ENCODE results near the gene SMIM23.

SMIM23 gene

DNA sequence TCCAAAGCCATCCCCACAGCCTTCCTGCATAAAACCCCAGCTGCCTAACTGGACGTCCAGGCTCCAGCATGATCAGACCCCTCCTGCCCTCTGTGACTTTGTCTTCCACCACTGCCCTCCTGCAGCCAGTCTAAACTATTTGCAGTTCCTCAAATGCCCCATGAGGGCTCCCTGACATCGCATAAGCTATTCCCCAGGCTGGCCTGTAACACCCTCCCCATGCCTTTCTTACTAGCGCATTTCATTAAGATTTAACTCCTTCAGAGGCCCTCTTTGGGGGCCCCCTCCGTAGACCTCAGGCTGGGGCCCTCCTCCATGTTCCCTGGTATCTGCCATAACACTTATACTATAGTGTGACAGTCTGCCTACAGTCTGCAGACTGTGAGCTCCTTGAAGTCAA lies 15.5 kb upstream of the SMIM23 start:
- ChIA-PET CTCF (interaction anchor here (0.7 kb wide), 1 partner anchor 103 kb away, joined by 3 read pairs; no protein-coding TSS in a partner anchor), POLR2A (no interaction called here)
- H3K9me3 ChIP-seq (ENCODE audit: control insufficient read depth, insufficient read depth, low read depth, low read length): no peaks in the 10 kb centered on the region; the same call in 1 of the 2 replicates
- H3K4me1 ChIP-seq (ENCODE audit: control insufficient read depth, insufficient read depth, low read length): no peaks in the 10 kb centered on the region
- H3K36me3 ChIP-seq (ENCODE audit: control insufficient read depth in 2 of 2, insufficient read depth in 1 of 2, low read length in 2 of 2): no peaks in the 10 kb centered on the region
- no peak overlapping the region for H3K27ac ChIP-seq (ENCODE audit: extremely low read depth, low read depth, low read length)
- H3K4me3 ChIP-seq (ENCODE audit: low read depth, low read length): no peak overlapping the region
- TF ChIP-seq GLIS2 (tag by site-specific recombination; IDR thresholded peaks at IDR 0.05) (no peak), ZNF639 (tag by site-specific recombination; IDR thresholded peaks at IDR 0.05) (no peak), ZNF529 (tag by site-specific recombination; IDR thresholded peaks at IDR 0.05; ENCODE audit: insufficient replicate concordance) (no peak), MZF1 (tag by site-specific recombination; IDR thresholded peaks at IDR 0.05; ENCODE audit: borderline replicate concordance) (no peak)
- TF ChIP-seq, protein P1, sequence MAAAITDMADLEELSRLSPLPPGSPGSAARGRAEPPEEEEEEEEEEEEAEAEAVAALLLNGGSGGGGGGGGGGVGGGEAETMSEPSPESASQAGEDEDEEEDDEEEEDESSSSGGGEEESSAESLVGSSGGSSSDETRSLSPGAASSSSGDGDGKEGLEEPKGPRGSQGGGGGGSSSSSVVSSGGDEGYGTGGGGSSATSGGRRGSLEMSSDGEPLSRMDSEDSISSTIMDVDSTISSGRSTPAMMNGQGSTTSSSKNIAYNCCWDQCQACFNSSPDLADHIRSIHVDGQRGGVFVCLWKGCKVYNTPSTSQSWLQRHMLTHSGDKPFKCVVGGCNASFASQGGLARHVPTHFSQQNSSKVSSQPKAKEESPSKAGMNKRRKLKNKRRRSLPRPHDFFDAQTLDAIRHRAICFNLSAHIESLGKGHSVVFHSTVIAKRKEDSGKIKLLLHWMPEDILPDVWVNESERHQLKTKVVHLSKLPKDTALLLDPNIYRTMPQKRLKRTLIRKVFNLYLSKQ (tag by site-specific recombination; IDR thresholded peaks at IDR 0.05; ENCODE audit: borderline replicate concordance): no peak
- TF ChIP-seq, protein P2, sequence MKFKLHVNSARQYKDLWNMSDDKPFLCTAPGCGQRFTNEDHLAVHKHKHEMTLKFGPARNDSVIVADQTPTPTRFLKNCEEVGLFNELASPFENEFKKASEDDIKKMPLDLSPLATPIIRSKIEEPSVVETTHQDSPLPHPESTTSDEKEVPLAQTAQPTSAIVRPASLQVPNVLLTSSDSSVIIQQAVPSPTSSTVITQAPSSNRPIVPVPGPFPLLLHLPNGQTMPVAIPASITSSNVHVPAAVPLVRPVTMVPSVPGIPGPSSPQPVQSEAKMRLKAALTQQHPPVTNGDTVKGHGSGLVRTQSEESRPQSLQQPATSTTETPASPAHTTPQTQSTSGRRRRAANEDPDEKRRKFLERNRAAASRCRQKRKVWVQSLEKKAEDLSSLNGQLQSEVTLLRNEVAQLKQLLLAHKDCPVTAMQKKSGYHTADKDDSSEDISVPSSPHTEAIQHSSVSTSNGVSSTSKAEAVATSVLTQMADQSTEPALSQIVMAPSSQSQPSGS (tag by site-specific recombination; IDR thresholded peaks at IDR 0.05; ENCODE audit: low read depth): no peak

DNA sequence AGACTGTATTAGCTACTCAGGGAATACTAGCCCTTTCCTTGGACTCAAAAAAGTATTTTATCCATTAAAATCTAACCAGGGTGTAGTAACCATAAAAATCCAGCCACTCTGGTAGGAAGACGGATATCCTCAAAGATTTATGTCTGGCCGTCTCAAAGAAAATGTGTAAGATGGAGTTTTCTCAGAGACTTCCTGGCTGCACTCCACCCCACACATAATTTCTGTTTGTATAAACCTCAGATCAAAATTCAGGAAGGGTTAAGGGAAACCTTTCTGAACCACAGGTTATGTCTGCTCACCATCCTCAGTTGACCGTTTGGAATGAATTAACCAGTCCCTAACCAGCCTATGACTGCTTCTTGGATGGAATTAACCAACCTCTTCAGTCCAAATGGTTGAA lies 13.8 kb upstream of the SMIM23 start:
- no peaks in the 10 kb centered on the region for H3K4me1 ChIP-seq (ENCODE audit: control insufficient read depth, insufficient read depth, low read length)
- no peak overlapping the region for H3K27ac ChIP-seq (ENCODE audit: extremely low read depth, low read depth, low read length)
- ChIA-PET CTCF (interaction anchor here (0.6 kb wide), 1 partner anchor 357 kb away, joined by 4 read pairs; no protein-coding TSS in a partner anchor), POLR2A (no interaction called here)
- H3K9me3 ChIP-seq (ENCODE audit: control insufficient read depth, insufficient read depth, low read depth, low read length): no peaks in the 10 kb centered on the region; the same call in 1 of the 2 replicates
- no peak overlapping the region for H3K4me3 ChIP-seq (ENCODE audit: low read depth, low read length)
- H3K36me3 ChIP-seq (ENCODE audit: control insufficient read depth in 2 of 2, insufficient read depth in 1 of 2, low read length in 2 of 2): no peaks in the 10 kb centered on the region
- TF ChIP-seq SP2 (tag by site-specific recombination; IDR thresholded peaks at IDR 0.05): no peak
- TF ChIP-seq GFI1B (tag by site-specific recombination; IDR thresholded peaks at IDR 0.05): no peak
- TF ChIP-seq ZSCAN16 (tag by site-specific recombination; IDR thresholded peaks at IDR 0.05): no peak
- TF ChIP-seq ZNF580 (tag by site-specific recombination; IDR thresholded peaks at IDR 0.05): no peak
- TF ChIP-seq TRIM28 (IDR thresholded peaks at IDR 0.05; ENCODE audit: borderline replicate concordance, low read length): no peak
- no peak for TF ChIP-seq ZNF37A (tag by site-specific recombination; IDR thresholded peaks at IDR 0.05)
- no peak for TF ChIP-seq ZNF404 (tag by site-specific recombination; IDR thresholded peaks at IDR 0.05)
- no peak for TF ChIP-seq GLI4 (tag by site-specific recombination; IDR thresholded peaks at IDR 0.05)
- TF ChIP-seq ZNF391 (tag by site-specific recombination; IDR thresholded peaks at IDR 0.05; ENCODE audit: borderline replicate concordance, low read depth): no peak
- no peak for TF ChIP-seq KLF16 (tag by site-specific recombination; IDR thresholded peaks at IDR 0.05)
- no peak for TF ChIP-seq ZNF302 (tag by site-specific recombination; IDR thresholded peaks at IDR 0.05; ENCODE audit: low read depth)
- no peak for TF ChIP-seq ZNF514 (tag by site-specific recombination; IDR thresholded peaks at IDR 0.05)
- TF ChIP-seq ZBTB44 (tag by site-specific recombination; IDR thresholded peaks at IDR 0.05): no peak
- no peak for TF ChIP-seq SALL2 (tag by site-specific recombination; IDR thresholded peaks at IDR 0.05; ENCODE audit: borderline replicate concordance)
- TF ChIP-seq ZNF311 (tag by site-specific recombination; IDR thresholded peaks at IDR 0.05; ENCODE audit: borderline replicate concordance): no peak

Data from HEK293 (cell line).